Body of pancreas (tissue), 4 donors: ENCODE data around the gene UBE2E2. TPM values are rescaled to one million over a fixed set of nuclear protein-coding genes. Genes with fewer than 3 reads are reported as not detected.

Source experiments
- ATAC-seq: fragments of 150-250 bp; one replicate; pipeline ENCODE4 v1.9.1; 2016
- DNase-seq, 4 donors: peaks; one replicate each; pipeline ENCODE4 v3.0.0-alpha.2; 2019
- H3K27ac ChIP-seq, 4 donors: fragments of 200-600 bp; sonication (generic); 1 replicate in 3 of 4; 2 replicates in 1 of 4; pipeline versions ENCODE4 v1.5.1 to v1.6.1; 2016 to 2019; ENCODE audit warnings: mild to moderate bottlenecking in 1 of 4, mixed read lengths in 1 of 4, moderate library complexity in 1 of 4
- H3K27me3 ChIP-seq, 2 donors: fragments of 200-600 bp; sonication (generic); one replicate each; pipeline ENCODE4 v1.6.0; 2016; ENCODE audit warnings: mild to moderate bottlenecking in 1 of 2
- H3K36me3 ChIP-seq, 2 donors: fragments of 200-600 bp; sonication (generic); replicated peaks in 1 of 2; 2 replicates each; pipeline ENCODE4 v1.5.1; 2016; ENCODE audit warnings: low read depth in 2 of 2; ENCODE audit not compliant: insufficient read depth in 1 of 2
- H3K4me1 ChIP-seq: fragments of 200-600 bp; sonication (generic); one replicate; pipeline ENCODE4 v1.6.0; 2016
- H3K4me3 ChIP-seq, 2 donors: fragments of 200-600 bp; sonication (generic); 1 replicate in 1 of 2; 2 replicates in 1 of 2; pipeline ENCODE4 v1.5.1; 2016 to 2019
- H3K9me3 ChIP-seq, 3 donors: fragments of 200-600 bp; sonication (generic); 1 replicate in 2 of 3; 2 replicates in 1 of 3; pipeline ENCODE4 v1.5.1; 2016
- POLR2A ChIP-seq, 3 donors: fragments of 450-650 bp; IDR thresholded peaks; one replicate each; pipeline ENCODE4 v1.6.1; 2016; ENCODE audit warnings: antibody characterized with exemption in 3 of 3, mild to moderate bottlenecking in 2 of 3
- WGBS, 2 donors: methylation state at CpG; one replicate each; pipeline ENCODE4 v1.1.5; 2017; 5-methylcytosine and 5-hydroxymethylcytosine counted together
- intact Hi-C: fragments of 100-400 bp; cut with DNase I; formaldehyde crosslinking; loops from one replicate; pipeline ENCODE4 v1.15.1; 2023
- total RNA-seq, 2 donors: library from RNA; depleted of rRNA; stranded (reverse); fragments of >200 nt; gene quantifications; one replicate each; pipeline ENCODE4 v1.1.0, GENCODE V29; 2016
- TF ChIP-seq, protein P1 (sequence below), 7 experiments: fragments of 450-650 bp in 4 of 7; fragments of 200-600 bp in 3 of 7; sonication (generic) in 3 of 7; IDR thresholded peaks; one replicate each; pipeline ENCODE4 v1.5.1; 2016 to 2019; ENCODE audit warnings: antibody characterized with exemption in 7 of 7

Gene UBE2E2
- total RNA-seq, 2 donors from 2014 or later = 7.8 to 23.7 TPM

GRCh38 chr3:23592961-23593931 lies 390.1 kb downstream of the UBE2E2 start:
- Histone ChIP-seq H3K4me1 (no peaks in the 10 kb centered on the region), H3K4me3 (no peak overlapping the region), H3K27ac (no peak overlapping the region), H3K36me3 (no peaks in the 10 kb centered on the region), H3K9me3 (no peaks in the 10 kb centered on the region), H3K27me3 (no peaks in the 10 kb centered on the region)
- no peak for DNase-seq
- intact Hi-C loops = no loop called here
- TF ChIP-seq POLR2A (IDR thresholded peaks at IDR 0.05) = no peak
- TF ChIP-seq, protein P1, sequence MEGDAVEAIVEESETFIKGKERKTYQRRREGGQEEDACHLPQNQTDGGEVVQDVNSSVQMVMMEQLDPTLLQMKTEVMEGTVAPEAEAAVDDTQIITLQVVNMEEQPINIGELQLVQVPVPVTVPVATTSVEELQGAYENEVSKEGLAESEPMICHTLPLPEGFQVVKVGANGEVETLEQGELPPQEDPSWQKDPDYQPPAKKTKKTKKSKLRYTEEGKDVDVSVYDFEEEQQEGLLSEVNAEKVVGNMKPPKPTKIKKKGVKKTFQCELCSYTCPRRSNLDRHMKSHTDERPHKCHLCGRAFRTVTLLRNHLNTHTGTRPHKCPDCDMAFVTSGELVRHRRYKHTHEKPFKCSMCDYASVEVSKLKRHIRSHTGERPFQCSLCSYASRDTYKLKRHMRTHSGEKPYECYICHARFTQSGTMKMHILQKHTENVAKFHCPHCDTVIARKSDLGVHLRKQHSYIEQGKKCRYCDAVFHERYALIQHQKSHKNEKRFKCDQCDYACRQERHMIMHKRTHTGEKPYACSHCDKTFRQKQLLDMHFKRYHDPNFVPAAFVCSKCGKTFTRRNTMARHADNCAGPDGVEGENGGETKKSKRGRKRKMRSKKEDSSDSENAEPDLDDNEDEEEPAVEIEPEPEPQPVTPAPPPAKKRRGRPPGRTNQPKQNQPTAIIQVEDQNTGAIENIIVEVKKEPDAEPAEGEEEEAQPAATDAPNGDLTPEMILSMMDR (IDR thresholded peaks at IDR 0.05) = no peak
- ATAC-seq = no peak
- 78 to 79% methylated on average over 5 of the region's 5 CpGs for WGBS, 2 donors

DNA sequence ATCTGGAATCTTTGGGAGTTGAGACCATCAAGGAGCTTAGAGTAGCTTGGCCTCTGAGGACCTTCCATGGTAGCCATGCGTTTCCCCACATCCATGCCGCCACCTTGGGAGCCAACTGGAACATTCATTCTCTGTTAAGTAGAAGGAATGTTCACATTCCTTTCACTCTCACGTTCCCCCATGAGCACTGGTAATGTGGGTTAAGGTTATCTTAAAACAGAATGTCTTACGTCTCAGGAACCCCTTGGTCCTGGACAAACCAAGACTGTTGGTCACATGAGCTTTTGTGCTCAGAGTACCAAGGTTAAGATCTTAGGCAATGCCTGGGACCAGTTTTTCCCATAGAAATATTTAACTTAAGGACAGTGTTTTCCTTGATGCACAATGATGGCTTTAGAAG lies 390.9 kb downstream of the UBE2E2 start:
- DNase-seq (no peak), ATAC-seq (no peak)
- Histone ChIP-seq H3K27me3 (no peaks in the 10 kb centered on the region), H3K4me3 (no peak overlapping the region), H3K27ac (no peak overlapping the region), H3K9me3 (no peaks in the 10 kb centered on the region), H3K36me3 (no peaks in the 10 kb centered on the region), H3K4me1 (no peaks in the 10 kb centered on the region)
- no peak for TF ChIP-seq POLR2A (IDR thresholded peaks at IDR 0.05)
- TF ChIP-seq, protein P1 (IDR thresholded peaks at IDR 0.05) = no peak
- WGBS, 2 donors = 69 to 74% methylated on average over 4 of the region's 4 CpGs
- intact Hi-C loops = no loop called here

GRCh38 chr3:23594894-23595670 lies 392.0 kb downstream of the UBE2E2 start:
- H3K4me3 ChIP-seq = no peak overlapping the region
- intact Hi-C loops = no loop called here
- H3K4me1 ChIP-seq = no peaks in the 10 kb centered on the region
- 75 to 81% methylated on average over 5 of the region's 5 CpGs for WGBS, 2 donors
- ATAC-seq (no peak), DNase-seq (no peak)
- no peaks in the 10 kb centered on the region for H3K27me3 ChIP-seq
- no peak overlapping the region for H3K27ac ChIP-seq
- no peak for TF ChIP-seq POLR2A (IDR thresholded peaks at IDR 0.05)
- no peaks in the 10 kb centered on the region for H3K9me3 ChIP-seq
- no peaks in the 10 kb centered on the region for H3K36me3 ChIP-seq

DNA sequence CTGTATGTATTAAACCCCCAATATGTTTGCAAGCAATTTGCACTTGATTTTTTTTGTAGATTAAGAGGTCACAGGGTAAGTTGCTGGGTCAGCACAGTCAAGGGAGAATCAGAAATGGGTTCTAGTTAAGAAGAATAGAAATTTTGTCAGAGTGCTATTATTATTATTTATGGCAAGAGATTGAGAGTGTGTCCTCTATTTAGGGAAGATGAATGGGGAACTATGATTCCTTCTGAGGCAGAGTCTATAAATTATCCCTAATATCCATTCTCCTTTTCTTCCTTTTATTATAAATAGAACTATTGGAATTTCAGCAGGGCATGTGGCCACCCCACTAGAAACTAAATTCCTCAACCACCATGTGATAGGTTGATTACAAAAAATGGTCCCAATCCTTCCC lies 392.7 kb downstream of the UBE2E2 start:
- ATAC-seq = no peak
- H3K27ac ChIP-seq = no peak overlapping the region
- intact Hi-C loops = no loop called here

More for the DNA sequence above, 392.7 kb downstream of the UBE2E2 start:
- Histone ChIP-seq H3K4me3 (no peak overlapping the region), H3K27me3 (no peaks in the 10 kb centered on the region), H3K4me1 (no peaks in the 10 kb centered on the region), H3K9me3 (no peaks in the 10 kb centered on the region), H3K36me3 (no peaks in the 10 kb centered on the region)
- no peak for DNase-seq
- no peak for TF ChIP-seq POLR2A (IDR thresholded peaks at IDR 0.05)
- TF ChIP-seq, protein P1 (IDR thresholded peaks at IDR 0.05) = no peak
